Activated T-cell treated with anti-CD3 and anti-CD28 coated beads for 1 hour (primary cell): ENCODE data around the gene PRKD3.
A peak's percentile ranks its signal among the peaks of the same experiment; 100 is the strongest.

Source experiments
- DNase-seq: peaks from one replicate; pipeline ENCODE4 v3.0.0-alpha.2; 2020; ENCODE audit warnings: low read depth

The PRKD3 gene

DNA sequence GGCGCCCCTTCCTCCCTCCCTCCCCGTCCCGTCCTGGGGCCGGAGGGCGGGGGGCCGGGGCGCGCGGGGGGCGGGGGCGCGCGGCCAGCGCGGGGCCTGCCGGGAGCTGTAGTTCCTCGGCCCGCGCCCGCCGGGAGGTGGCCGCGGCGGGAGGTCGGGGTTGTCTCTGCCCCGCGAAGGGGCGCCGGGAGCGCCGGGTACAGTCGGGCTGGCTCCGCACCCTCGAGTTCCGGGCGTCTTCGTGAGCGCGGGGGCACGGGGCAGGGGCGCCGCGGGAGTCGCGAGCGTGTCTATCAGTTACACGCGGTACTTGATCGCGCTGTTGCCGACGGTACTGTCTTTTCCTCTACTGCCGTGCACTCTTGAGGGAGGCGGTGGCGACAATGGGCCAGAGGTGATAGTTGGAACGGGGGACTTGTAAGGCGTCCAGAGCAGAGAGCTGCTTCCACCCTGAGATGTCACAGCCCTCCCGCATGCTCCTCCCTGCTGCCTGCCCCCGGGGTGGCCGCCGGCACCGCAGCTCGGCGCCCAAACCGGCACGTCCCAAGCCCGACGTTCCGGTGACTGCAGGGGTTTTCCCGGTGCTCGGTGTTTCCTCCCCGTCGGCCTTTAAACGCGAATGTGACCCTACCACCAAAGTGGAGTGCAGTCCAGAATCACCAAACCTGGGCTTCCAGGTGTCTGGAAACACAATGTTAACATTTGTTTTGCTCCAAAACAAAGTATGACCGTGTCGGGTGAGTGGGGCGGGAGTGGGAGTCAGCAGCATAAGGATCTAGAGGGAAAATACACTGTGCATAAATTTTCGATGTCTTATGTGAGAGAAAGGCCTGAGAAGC is at the start of gene PRKD3:
Gene PRKD3 (minus strand): TSS at position 48 of the 839 bp plus-strand sequence. CDS start 8,309 bp downstream, outside the sequence.
- DNase-seq: peak; percentile 33

GRCh38 chr2:37372000-37372399 is 47.4 kb upstream of the PRKD3 start:
- no peak for DNase-seq

DNA sequence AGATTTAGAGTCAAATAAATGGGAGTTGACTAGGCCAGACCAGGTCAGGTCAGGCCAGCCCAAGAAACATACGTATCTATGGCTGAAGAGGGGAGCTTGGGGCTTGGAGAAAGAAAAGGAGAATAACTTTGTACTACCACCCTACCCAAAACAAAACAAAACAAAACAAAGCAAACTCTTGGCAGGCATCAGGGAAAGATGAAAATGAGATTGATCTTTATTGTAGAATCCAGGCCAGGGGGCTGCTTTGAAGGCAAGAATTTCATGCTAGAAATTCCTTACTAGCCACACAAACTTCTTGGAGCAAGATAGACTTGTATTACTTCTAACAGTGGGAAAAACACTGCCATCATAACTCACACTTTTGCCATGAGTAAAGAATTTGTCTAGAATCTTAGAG is 46.0 kb upstream of the PRKD3 start:
- DNase-seq: no peak

- no peak for DNase-seq
These were observed 43.4 kb upstream of the PRKD3 start for GRCh38 chr2:37367984-37368383.

DNA sequence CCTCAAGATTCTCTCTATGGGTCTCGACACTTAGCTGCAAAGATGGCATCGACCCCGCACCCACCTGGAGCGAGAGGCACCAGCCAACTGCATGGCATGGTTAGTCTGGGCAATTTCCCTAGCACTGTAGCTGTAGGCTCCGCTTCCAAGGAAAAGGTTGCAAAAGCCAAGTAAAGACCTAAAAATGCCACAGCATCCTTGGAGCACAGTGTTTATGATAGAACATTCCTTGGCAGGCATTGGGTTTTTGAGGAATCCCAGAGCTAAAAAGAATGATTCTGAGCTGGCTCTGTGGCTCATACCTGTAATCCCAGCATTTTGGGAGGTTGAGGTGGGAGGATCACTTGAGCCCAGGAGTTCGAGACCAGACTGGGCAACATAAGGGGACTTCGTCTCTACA is 42.7 kb upstream of the PRKD3 start:
- DNase-seq: no peak

DNA sequence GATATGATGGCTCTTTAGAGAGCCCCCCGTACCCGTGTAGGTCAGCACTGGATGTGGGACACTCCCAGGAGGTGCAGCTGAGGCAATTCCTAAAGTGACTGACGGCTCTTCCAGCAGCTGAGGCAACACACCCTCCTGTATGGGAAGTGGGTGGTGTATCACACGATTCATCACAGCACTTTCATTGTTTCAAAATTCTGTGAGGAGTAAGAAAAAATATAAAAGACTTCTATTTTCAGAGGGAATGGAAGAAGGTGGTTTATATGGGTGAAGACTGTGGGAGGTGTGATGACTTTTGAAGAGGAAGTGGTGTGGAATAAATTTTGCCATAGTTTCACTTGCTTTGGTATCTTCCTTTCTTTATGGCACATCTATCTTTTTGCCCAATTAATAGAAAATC is 42.1 kb upstream of the PRKD3 start:
- no peak for DNase-seq

GRCh38 chr2:37365669-37366068 is 41.0 kb upstream of the PRKD3 start:
- no peak for DNase-seq

GRCh38 chr2:37364351-37364750 is 39.7 kb upstream of the PRKD3 start:
- no peak for DNase-seq

- no peak for DNase-seq
These were observed 37.5 kb upstream of the PRKD3 start for GRCh38 chr2:37361994-37362698.

- DNase-seq: no peak
These were observed 36.7 kb upstream of the PRKD3 start for GRCh38 chr2:37361216-37361815.

- no peak for DNase-seq
These were observed 33.8 kb upstream of the PRKD3 start for GRCh38 chr2:37358466-37358865.

- DNase-seq: no peak
These were observed 32.9 kb upstream of the PRKD3 start for GRCh38 chr2:37357530-37357929.

GRCh38 chr2:37357069-37357468 is 32.4 kb upstream of the PRKD3 start:
- DNase-seq: no peak

DNA sequence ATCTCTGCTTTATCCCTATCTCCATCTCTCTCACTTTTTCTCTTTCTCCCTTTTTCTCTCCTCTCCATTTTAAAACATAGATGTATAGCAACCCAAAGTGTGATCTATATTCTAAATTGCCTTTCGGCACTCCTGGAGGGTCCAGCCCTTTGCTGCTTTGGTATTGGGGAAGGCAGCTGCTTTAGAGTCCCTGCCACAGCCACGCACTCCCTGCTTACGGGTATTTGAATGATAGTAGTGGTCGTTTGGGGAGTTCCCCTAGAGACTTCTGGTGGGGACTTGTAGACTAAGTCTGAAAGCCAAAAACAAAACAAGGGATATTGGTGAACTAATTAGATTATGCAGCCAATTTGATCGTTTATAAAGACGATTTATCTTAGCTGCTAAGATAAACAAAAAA is 31.7 kb upstream of the PRKD3 start:
- DNase-seq: no peak

DNA sequence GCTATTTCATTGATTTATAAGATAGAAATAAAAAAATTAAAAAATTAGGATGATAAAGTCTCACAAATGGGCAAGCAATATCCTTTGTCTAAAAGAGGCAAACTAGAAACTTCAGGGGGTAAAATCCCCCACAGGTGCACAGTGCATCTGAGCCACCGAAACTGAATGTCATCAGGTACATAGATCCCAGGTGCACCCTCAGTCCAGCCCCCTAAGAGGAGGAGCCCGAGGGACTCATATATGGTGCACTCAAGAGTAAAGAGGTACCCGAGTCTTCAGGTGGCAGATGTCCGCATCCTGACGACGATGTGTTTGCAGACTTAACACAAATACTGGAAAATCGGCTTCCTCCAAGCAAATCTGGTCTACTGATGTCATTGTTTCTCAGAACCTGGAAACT is 31.1 kb upstream of the PRKD3 start:
- DNase-seq: no peak

GRCh38 chr2:37354531-37354930 is 29.9 kb upstream of the PRKD3 start:
- DNase-seq: no peak

DNA sequence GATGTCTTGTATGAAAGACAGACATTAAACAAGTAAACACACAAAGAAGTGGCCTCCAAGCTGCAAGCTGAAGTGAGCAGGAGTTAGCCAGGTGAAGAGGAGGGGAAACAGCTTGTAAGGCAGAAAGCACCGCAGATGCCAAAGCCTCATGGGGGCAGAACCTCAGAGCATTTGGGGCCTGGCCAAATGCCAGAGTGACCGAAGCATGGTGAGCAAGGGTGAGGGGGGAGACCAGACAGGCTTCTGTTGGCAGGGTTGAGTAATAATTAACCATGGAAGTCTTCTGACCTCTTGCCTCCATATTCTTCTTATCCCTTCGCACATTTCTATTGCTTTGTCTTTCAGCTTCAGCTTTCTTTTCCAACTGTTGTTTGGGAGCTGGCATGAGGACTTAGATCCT is 25.4 kb upstream of the PRKD3 start:
- DNase-seq: no peak

GRCh38 chr2:37349231-37349860 is 24.7 kb upstream of the PRKD3 start:
- DNase-seq: no peak

- DNase-seq: no peak
These were observed 23.5 kb upstream of the PRKD3 start for GRCh38 chr2:37348155-37348554.

- peak; percentile 59 for DNase-seq
These were observed 20.1 kb upstream of the PRKD3 start, which contains the start of gene QPCT for GRCh38 chr2:37344453-37345361. Gene QPCT, plus strand, starts transcription at chr2:37344630. Its CDS starts 102 bp downstream, at chr2:37344732.
